ENCODE data around the gene NECAB2. TPM values are rescaled to one million over a fixed set of nuclear protein-coding genes. Genes with fewer than 3 reads are reported as not detected.

Gene NECAB2
- polyA plus RNA-seq, result 9.6 and 12.5 TPM in 2 replicates
- 4.4 and 5.1 TPM in 2 replicates for polyA minus RNA-seq

DNA sequence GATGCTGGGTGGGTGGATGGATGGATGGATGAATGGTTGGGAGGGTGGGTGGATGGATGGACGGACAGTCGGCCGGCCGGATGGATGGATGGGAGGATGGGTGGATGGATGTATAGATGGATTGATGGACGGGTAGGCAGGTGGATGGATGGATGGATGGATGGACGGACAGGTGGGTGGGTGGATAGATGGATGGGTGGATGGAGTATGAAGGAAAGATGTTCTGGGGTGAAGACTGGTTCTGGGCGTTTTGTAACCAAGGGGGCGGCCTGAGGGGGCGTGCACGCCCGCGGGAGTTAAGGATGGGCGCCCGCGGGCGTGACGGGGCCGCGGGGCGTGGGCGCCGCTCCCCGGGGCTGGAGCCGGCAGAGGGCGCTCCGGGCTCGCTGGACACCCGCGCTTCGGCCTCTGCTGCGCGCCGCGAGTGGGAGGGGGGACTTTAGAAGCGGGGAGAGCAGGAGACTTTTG is at the start of gene NECAB2:
Gene NECAB2, plus strand, starts transcription at position 407 of the 468 bp plus-strand sequence. CDS start 405 bp downstream, outside the sequence.
- no peak within 1 kb of the TSS for H3K4me2 ChIP-seq (ENCODE audit: low read length)
- no peaks in the 10 kb centered on the region for H4K20me1 ChIP-seq (ENCODE audit: insufficient read depth)
- H3K9me2 ChIP-seq (ENCODE audit: insufficient read depth, low read length), result no peaks in the 10 kb centered on the region
- no peaks in the 10 kb centered on the region for H3K36me3 ChIP-seq (ENCODE audit: insufficient read depth, low read length)
- H2AFZ ChIP-seq (ENCODE audit: low read depth, low read length), result no peak within 1 kb of the TSS
- peak; percentile 68 for TF ChIP-seq RAD21 (conservative IDR thresholded peaks at IDR 0.05)
- TF ChIP-seq EP300 (conservative IDR thresholded peaks at IDR 0.05; ENCODE audit: poor library complexity, severe bottlenecking), result no peak
- peak; percentile 70 for TF ChIP-seq SMC3 (conservative IDR thresholded peaks at IDR 0.05; ENCODE audit: poor library complexity)
- TF ChIP-seq EZH2 (IDR thresholded peaks at IDR 0.05; ENCODE audit: borderline replicate concordance, insufficient read depth, low read length, poor library complexity, severe bottlenecking), result no peak
- TF ChIP-seq, protein P1, sequence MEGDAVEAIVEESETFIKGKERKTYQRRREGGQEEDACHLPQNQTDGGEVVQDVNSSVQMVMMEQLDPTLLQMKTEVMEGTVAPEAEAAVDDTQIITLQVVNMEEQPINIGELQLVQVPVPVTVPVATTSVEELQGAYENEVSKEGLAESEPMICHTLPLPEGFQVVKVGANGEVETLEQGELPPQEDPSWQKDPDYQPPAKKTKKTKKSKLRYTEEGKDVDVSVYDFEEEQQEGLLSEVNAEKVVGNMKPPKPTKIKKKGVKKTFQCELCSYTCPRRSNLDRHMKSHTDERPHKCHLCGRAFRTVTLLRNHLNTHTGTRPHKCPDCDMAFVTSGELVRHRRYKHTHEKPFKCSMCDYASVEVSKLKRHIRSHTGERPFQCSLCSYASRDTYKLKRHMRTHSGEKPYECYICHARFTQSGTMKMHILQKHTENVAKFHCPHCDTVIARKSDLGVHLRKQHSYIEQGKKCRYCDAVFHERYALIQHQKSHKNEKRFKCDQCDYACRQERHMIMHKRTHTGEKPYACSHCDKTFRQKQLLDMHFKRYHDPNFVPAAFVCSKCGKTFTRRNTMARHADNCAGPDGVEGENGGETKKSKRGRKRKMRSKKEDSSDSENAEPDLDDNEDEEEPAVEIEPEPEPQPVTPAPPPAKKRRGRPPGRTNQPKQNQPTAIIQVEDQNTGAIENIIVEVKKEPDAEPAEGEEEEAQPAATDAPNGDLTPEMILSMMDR (IDR thresholded peaks at IDR 0.05; ENCODE audit: poor library complexity, severe bottlenecking), result peak; percentile 58
- no peak within 1 kb of the TSS for H3K27ac ChIP-seq (ENCODE audit: low read length)
- H3K79me2 ChIP-seq (replicated peaks; ENCODE audit: insufficient read depth, low read length), result no peaks in the 10 kb centered on the region
- peaks cover 7% of the 10 kb centered on the region for H3K27me3 ChIP-seq (ENCODE audit: insufficient read depth, low read depth, low read length)
- no peaks in the 10 kb centered on the region for H3K9me3 ChIP-seq (ENCODE audit: low read length)
- no peaks in the 10 kb centered on the region for H3F3A ChIP-seq (ENCODE audit: insufficient read depth, low read length, poor library complexity, severe bottlenecking)
- peak within 1 kb of the TSS; percentile 59 for H3K4me3 ChIP-seq (ENCODE audit: low read length)
- peak within 1 kb of the TSS; percentile 38 for H3K9ac ChIP-seq (ENCODE audit: low read length)

DNA sequence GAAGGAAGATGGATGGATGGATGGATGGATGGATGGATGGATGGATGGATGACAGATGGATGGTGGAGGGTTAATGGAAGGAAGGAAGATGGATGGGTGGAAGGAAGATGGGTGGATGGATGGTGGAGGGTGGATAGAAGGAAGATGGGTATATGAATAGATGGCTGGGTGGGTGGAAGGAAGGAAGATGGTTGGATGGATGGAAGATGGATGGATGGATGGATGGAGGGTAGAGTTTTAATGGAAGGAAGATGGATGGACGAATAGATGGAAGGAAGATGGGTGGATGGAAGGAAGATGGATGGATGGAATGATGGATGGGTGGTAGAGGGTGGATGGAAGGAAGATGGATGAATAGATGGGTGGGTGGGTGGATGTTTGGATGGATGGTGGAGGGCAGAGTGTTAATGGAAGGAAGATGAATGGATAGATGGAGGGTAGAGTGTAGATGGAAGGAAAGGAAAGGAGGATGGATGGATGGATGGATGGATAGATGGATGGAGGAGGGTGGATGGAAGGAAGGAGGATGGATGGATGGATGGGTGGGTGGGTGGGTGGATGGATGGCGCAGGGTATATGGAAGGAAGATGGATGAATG is 47.1 kb upstream of the NECAB2 start:
- no peak overlapping the region for H3K9ac ChIP-seq (ENCODE audit: low read length)
- H3F3A ChIP-seq (ENCODE audit: insufficient read depth, low read length, poor library complexity, severe bottlenecking), result no peaks in the 10 kb centered on the region
- TF ChIP-seq MXI1 (conservative IDR thresholded peaks at IDR 0.05; ENCODE audit: poor library complexity, severe bottlenecking) (no peak), POLR2AphosphoS5 (IDR thresholded peaks at IDR 0.05) (no peak), EZH2 (IDR thresholded peaks at IDR 0.05; ENCODE audit: borderline replicate concordance, insufficient read depth, low read length, poor library complexity, severe bottlenecking) (no peak), EP300 (conservative IDR thresholded peaks at IDR 0.05; ENCODE audit: poor library complexity, severe bottlenecking) (no peak), RAD21 (conservative IDR thresholded peaks at IDR 0.05) (no peak), REST (IDR thresholded peaks at IDR 0.05; ENCODE audit: borderline replicate concordance) (no peak), TAF1 (IDR thresholded peaks at IDR 0.05; ENCODE audit: low read depth) (no peak), SMC3 (conservative IDR thresholded peaks at IDR 0.05; ENCODE audit: poor library complexity) (no peak)
- TF ChIP-seq, protein P1 (IDR thresholded peaks at IDR 0.05; ENCODE audit: poor library complexity, severe bottlenecking), result no peak
- H4K20me1 ChIP-seq (ENCODE audit: insufficient read depth), result no peaks in the 10 kb centered on the region
- no peaks in the 10 kb centered on the region for H3K27me3 ChIP-seq (ENCODE audit: insufficient read depth, low read depth, low read length)
- H3K27ac ChIP-seq (ENCODE audit: low read length), result no peak overlapping the region
- H3K36me3 ChIP-seq (ENCODE audit: insufficient read depth, low read length), result peaks cover 15% of the 10 kb centered on the region
- no peaks in the 10 kb centered on the region for H3K9me2 ChIP-seq (ENCODE audit: insufficient read depth, low read length)
- no peak overlapping the region for H3K4me2 ChIP-seq (ENCODE audit: low read length)
- H3K79me2 ChIP-seq (replicated peaks; ENCODE audit: insufficient read depth, low read length), result no peaks in the 10 kb centered on the region
- H3K4me3 ChIP-seq (ENCODE audit: low read length), result no peak overlapping the region
- no peak overlapping the region for H2AFZ ChIP-seq (ENCODE audit: low read depth, low read length)
- no peaks in the 10 kb centered on the region for H3K9me3 ChIP-seq (ENCODE audit: low read length)

Measured in neural cell (in vitro differentiated cells).